SU-DHL-6 (cell line): ENCODE measurements around the gene CLIP4.

Experiments
- CTCF ChIP-seq: fragments of 200-600 bp; sonication (generic); IDR thresholded peaks from one replicate; pipeline ENCODE4 v1.5.1; 2017; ENCODE audit warnings: antibody characterized with exemption, mild to moderate bottlenecking, low read length, moderate library complexity; ENCODE audit not compliant: insufficient read depth, poor library complexity, severe bottlenecking
- EZH2phosphoT487 ChIP-seq: fragments of 200-600 bp; sonication (generic), shearing (Covaris generic); conservative IDR thresholded peaks from 2 replicates; pipeline ENCODE4 v1.6.1; 2018; ENCODE audit warnings: mild to moderate bottlenecking, antibody characterized with exemption, low read length, moderate library complexity, mixed read lengths

GRCh38 chr2:29110916-29111535 is 4.2 kb upstream of the CLIP4 start:
- no peak for TF ChIP-seq CTCF
- TF ChIP-seq EZH2phosphoT487, result no peak
